Effector CD4-positive, alpha-beta T cell (primary cell): ENCODE measurements around the gene HUS1.
"Not testable (repeated sequence)": the region's sequence is repeated elsewhere in the genome, so short reads cannot be mapped to it uniquely, and the experiment has no call there.

Source experiments
- DNase-seq: peaks from one replicate; pipeline ENCODE4 v3.0.0-alpha.2; 2020

The HUS1 gene

GRCh38 chr7:47943676-47944474 lies 35.5 kb downstream of the HUS1 start:
- DNase-seq: no peak

GRCh38 chr7:47942651-47943050 lies 36.8 kb downstream of the HUS1 start:
- not testable (repeated sequence) for DNase-seq

DNA sequence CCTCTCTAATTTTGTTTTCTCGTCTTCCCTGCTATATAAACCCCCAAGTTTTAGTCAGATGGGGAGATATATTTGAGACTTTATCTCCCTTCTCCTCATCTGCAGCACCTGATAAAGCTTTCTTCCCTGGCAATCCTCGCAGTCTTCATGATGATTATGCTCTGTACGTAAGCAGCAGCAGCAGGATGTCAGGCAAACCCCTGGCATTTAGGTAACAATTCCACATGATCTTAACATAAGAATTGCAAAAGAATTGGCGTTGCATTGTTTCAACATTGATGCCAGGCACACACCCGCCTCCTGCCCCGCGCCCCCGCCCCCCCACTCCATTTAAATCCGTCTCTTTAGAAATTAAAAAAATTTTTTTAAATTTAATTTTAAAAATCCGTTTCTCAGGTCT lies 37.3 kb downstream of the HUS1 start:
- DNase-seq: no peak

GRCh38 chr7:47941136-47941844 lies 38.1 kb downstream of the HUS1 start:
- DNase-seq: no peak

GRCh38 chr7:47940088-47941013 lies 39.1 kb downstream of the HUS1 start:
- no peak for DNase-seq

- DNase-seq: no peak
Observed at GRCh38 chr7:47939425-47940036, 39.9 kb downstream of the HUS1 start.

DNA sequence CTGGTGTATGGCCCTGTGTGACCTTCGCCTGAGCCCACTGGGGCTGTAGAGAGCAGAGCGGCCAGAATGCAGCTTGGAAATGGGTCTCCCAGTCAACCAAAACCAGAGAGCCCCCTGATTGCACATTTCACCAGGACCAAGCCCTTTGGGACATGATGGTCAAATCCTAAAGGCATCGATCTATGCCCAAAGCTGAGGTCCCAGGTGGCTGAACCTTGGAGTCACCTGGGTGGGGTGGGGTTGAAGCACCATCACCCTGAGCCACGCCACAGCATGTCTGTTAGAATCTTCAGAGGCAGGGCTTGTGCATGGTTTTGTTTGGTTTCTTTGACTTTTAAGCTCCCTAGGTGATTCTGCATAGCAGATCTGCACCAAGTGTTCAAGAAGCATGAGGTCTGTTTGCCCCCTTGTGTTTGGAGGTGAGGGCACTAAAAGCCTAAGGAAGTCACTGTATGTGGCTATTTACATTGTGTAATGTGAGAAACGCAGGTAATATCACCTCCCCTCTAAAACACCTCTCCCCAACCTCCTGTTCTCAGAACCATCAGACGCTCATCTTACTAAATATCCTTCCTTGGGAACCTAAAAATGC lies 40.7 kb downstream of the HUS1 start:
- DNase-seq: no peak

GRCh38 chr7:47937711-47938573 lies 41.5 kb downstream of the HUS1 start:
- no peak for DNase-seq

DNA sequence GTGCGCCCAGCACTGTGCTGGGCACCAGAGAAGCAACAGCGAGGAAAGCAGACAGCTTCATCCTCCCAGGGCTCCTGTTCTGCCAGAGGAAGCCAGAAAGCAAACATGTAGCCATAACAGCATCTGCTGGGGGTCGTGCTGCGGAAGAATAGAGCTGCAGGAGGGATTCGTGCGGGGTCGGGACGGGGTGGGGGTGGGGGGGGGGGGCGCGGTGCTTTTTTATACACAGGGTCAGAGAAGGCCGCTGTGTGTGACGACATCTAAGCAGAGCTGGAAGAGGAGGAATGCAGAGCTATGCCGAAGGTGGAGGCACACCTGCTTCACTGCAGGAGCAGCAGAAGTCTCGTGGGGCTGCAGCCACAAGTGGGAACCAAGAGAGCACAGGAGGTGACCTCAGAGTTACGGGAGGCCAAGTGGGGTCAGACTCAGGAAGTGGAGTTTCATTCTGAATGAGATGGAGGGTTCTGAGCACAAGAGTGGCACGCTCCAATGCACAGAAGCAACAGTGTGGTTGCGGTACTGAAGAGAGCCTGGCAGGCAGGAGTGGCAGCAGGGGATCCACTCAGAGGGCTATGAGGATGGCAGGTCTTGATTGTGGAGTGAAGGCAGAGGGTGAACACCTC lies 42.2 kb downstream of the HUS1 start:
- no peak for DNase-seq

GRCh38 chr7:47936323-47936722 lies 43.1 kb downstream of the HUS1 start:
- DNase-seq: no peak

DNA sequence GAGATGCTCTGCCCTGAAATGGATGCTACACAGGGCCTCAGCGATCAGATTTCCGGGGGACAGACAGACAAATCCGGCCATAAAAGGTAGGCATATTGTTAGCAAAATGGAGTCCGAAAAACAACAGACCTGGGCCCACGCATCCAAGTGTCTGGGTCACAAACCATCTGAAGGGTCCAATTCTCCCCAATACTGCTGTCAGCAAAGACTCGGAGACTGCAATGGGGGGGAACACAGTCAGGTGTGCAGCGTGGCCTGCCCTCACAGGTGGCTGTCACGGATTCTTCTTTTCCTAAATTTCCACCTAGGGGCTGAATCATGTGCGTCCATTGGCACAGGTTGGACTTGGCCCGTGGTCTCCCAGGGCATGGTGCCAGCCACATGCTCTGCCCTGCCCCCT lies 44.1 kb downstream of the HUS1 start:
- DNase-seq: no peak

DNA sequence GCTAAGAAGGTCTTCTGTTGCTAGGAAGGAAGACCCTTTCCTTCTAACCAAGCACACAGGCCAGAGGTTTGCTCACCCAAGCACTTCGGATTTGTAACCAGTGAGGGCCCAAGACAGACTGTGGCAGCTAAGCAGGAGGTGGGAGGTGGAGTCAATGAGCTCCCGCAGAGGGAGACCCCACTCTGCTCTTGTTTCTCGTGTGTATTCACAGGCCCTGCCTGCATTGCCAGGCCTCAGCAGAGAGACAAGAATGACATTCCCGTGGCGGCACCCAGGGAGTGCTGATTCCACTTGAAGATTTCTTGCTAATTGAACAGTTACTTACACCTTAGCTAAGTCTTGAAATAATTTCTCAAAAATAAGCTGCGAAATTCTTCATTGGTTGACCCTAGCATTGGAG lies 44.6 kb downstream of the HUS1 start:
- DNase-seq: no peak

GRCh38 chr7:47933215-47933614 lies 46.2 kb downstream of the HUS1 start:
- no peak for DNase-seq

DNA sequence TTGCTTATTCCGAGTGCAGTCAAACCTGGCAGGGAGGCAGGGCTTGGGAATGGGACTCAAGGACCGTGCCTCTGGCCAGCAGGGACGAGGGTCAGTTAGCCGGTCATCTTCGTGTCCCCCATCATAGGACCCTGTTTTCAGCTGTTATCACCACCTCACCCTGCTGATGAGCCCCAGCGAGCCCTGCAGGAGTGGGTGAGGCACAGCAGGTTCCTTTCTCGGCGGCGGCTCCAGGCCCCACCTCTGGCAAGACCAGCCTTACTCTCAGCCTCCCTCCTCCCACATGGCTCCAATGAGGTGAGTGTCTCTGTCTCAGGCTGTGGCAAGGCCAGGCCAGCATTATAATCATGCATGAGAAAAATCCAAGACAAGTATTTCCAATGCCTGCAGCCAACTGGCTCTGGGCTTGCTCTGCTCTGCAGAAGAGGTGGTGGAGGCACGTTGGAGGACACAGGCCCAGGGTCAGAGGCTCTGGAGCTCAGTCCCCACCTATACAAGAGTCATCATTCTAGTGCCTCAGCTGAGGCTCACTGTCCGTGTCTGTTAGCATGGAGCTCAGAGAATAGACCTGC lies 46.9 kb downstream of the HUS1 start:
- DNase-seq: no peak

- DNase-seq: no peak
Observed at GRCh38 chr7:47932016-47932415, 47.4 kb downstream of the HUS1 start.

GRCh38 chr7:47931005-47932004 lies 48.1 kb downstream of the HUS1 start:
- no peak for DNase-seq

DNA sequence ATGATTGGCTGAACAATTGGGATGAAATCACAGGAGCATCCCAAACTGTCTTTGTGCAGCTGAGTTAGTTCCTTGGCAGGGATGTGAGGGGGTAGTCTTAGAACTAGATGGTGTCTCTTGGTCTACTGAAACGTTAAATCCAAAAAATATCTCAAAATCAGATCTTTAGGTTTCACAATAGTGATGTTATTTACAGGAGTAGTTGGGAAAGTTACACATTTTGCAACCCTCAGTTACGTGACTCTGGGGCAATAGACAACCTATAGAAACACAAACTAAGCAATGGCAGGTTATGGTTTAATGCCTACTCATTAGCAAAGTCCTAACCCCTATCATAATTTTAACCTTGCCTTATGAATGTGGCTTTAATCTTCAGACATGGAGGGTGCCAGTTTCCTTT lies 55.1 kb downstream of the HUS1 start:
- no peak for DNase-seq

- not testable (repeated sequence) for DNase-seq
Observed at GRCh38 chr7:47923081-47923875, 56.1 kb downstream of the HUS1 start.
